ENCODE data around the gene ADGRD2. TPM values are rescaled to one million over a fixed set of nuclear protein-coding genes. Genes with fewer than 3 reads are reported as not detected.
"Not testable (repeated sequence)": the region's sequence is repeated elsewhere in the genome, so short reads cannot be mapped to it uniquely, and the experiment has no call there.

ADGRD2 gene
- total RNA-seq, 2 donors from 2014 or later = not detected

- DNase-seq = no peak
These were observed 29.2 kb upstream of the ADGRD2 start for GRCh38 chr9:124420991-124421543.

GRCh38 chr9:124423155-124423554, 27.1 kb upstream of the ADGRD2 start:
- intact Hi-C loops (cut with DNase I) = no loop called here
- H3K4me3 ChIP-seq = no peak overlapping the region
- no peak for DNase-seq
- H3K27me3 ChIP-seq = no peaks in the 10 kb centered on the region
- H3K36me3 ChIP-seq = no peaks in the 10 kb centered on the region
- no peak overlapping the region for H3K9ac ChIP-seq (ENCODE audit: low read depth in 2 of 2, low read length in 2 of 2)
- H3K9me3 ChIP-seq = no peaks in the 10 kb centered on the region
- no peak for TF ChIP-seq CTCF (IDR thresholded peaks at IDR 0.05)
- no peak overlapping the region for H3K27ac ChIP-seq
- no peaks in the 10 kb centered on the region for H3K4me1 ChIP-seq

More at GRCh38 chr9:124420991-124421543, 29.2 kb upstream of the ADGRD2 start:
- Histone ChIP-seq H3K9ac (ENCODE audit: low read depth in 2 of 2, low read length in 2 of 2) (no peak overlapping the region), H3K27me3 (no peaks in the 10 kb centered on the region), H3K4me1 (no peaks in the 10 kb centered on the region), H3K27ac (no peak overlapping the region), H3K9me3 (no peaks in the 10 kb centered on the region), H3K36me3 (no peaks in the 10 kb centered on the region), H3K4me3 (no peak overlapping the region)
- no peak for TF ChIP-seq CTCF (IDR thresholded peaks at IDR 0.05)
- intact Hi-C loops (cut with DNase I) = no loop called here

- Histone ChIP-seq H3K9ac (ENCODE audit: low read depth in 2 of 2, low read length in 2 of 2) (no peak overlapping the region), H3K4me1 (no peaks in the 10 kb centered on the region), H3K9me3 (no peaks in the 10 kb centered on the region), H3K4me3 (no peak overlapping the region), H3K36me3 (no peaks in the 10 kb centered on the region), H3K27me3 (no peaks in the 10 kb centered on the region), H3K27ac (no peak overlapping the region)
- no peak for DNase-seq
- intact Hi-C loops (cut with DNase I) = no loop called here
- no peak for TF ChIP-seq CTCF (IDR thresholded peaks at IDR 0.05)
These were observed 26.7 kb upstream of the ADGRD2 start for GRCh38 chr9:124423591-124423990.

DNA sequence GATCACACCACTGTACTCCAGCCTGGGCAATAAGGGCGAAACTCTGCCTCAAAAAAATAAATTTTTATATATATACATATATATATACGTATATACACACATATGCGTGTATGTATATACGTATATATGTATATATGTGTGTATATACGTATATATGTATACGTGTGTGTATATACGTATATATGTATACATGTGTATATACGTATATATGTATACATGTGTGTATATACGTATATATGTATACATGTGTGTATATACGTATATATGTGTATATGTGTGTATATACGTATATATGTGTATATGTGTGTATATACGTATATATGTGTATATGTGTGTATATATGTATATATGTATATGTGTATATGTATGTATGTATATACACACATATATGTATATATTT, 24.5 kb upstream of the ADGRD2 start:
- DNase-seq; H3K36me3 ChIP-seq; H3K27me3 ChIP-seq; H3K9ac ChIP-seq (ENCODE audit: low read depth in 2 of 2, low read length in 2 of 2); intact Hi-C loops (cut with DNase I); H3K9me3 ChIP-seq; H3K4me3 ChIP-seq; H3K27ac ChIP-seq; H3K4me1 ChIP-seq: not testable (repeated sequence)

GRCh38 chr9:124426361-124426760, 23.9 kb upstream of the ADGRD2 start:
- DNase-seq = no peak
- TF ChIP-seq CTCF (IDR thresholded peaks at IDR 0.05) = no peak
- Histone ChIP-seq H3K4me3 (no peak overlapping the region), H3K9me3 (no peaks in the 10 kb centered on the region), H3K4me1 (no peaks in the 10 kb centered on the region), H3K27ac (no peak overlapping the region), H3K9ac (ENCODE audit: low read depth in 2 of 2, low read length in 2 of 2) (no peak overlapping the region), H3K36me3 (no peaks in the 10 kb centered on the region), H3K27me3 (no peaks in the 10 kb centered on the region)
- intact Hi-C loops (cut with DNase I) = no loop called here

- Histone ChIP-seq H3K27ac (no peak overlapping the region), H3K27me3 (no peaks in the 10 kb centered on the region), H3K9me3 (no peaks in the 10 kb centered on the region), H3K4me1 (no peaks in the 10 kb centered on the region), H3K9ac (ENCODE audit: low read depth in 2 of 2, low read length in 2 of 2) (no peak overlapping the region), H3K36me3 (no peaks in the 10 kb centered on the region), H3K4me3 (no peak overlapping the region)
- DNase-seq = no peak
- intact Hi-C loops (cut with DNase I) = no loop called here
- TF ChIP-seq CTCF (IDR thresholded peaks at IDR 0.05) = no peak
These were observed 23.0 kb upstream of the ADGRD2 start for GRCh38 chr9:124427281-124427680.

All from colonic mucosa (tissue), 4 donors.